WTC11 (cell line): ENCODE data around the gene P3H3.

ENCODE experiments used
- ATF2 ChIP-seq: sonication (generic); formaldehyde crosslinking; IDR thresholded peaks from 2 replicates; pipeline ENCODE4 v1.8.1; 2022; ENCODE audit warnings: low read depth, missing genetic modification reagents, borderline replicate concordance
- ELF4 ChIP-seq: sonication (generic); formaldehyde crosslinking; IDR thresholded peaks from 2 replicates; pipeline ENCODE4 v1.8.1; 2022; ENCODE audit warnings: low read depth, mild to moderate bottlenecking, moderate library complexity, missing genetic modification reagents
- ETV6 ChIP-seq: sonication (generic); formaldehyde crosslinking; IDR thresholded peaks from 2 replicates; pipeline ENCODE4 v1.8.1; 2022; ENCODE audit warnings: mild to moderate bottlenecking, missing genetic modification reagents
- FOXP1 ChIP-seq: sonication (generic); formaldehyde crosslinking; IDR thresholded peaks from 2 replicates; pipeline ENCODE4 v1.8.0; 2022; ENCODE audit warnings: missing genetic modification reagents, mild to moderate bottlenecking, moderate library complexity, borderline replicate concordance
- FOXP4 ChIP-seq: sonication (generic); formaldehyde crosslinking; IDR thresholded peaks from 2 replicates; pipeline ENCODE4 v1.8.0; 2022; ENCODE audit warnings: mild to moderate bottlenecking, missing genetic modification reagents
- SP1 ChIP-seq: sonication (generic); formaldehyde crosslinking; conservative IDR thresholded peaks from 2 replicates; pipeline ENCODE4 v1.8.1; 2022; ENCODE audit warnings: missing genetic modification reagents
- USF1 ChIP-seq: sonication (generic); formaldehyde crosslinking; IDR thresholded peaks from 2 replicates; pipeline ENCODE4 v1.8.0; 2022; ENCODE audit warnings: mild to moderate bottlenecking, missing genetic modification reagents
- ZBTB21 ChIP-seq: sonication (generic); formaldehyde crosslinking; IDR thresholded peaks from 2 replicates; pipeline ENCODE4 v1.8.1; 2023; ENCODE audit warnings: mild to moderate bottlenecking, missing genetic modification reagents, borderline replicate concordance
- ZNF423 ChIP-seq: fragments of 250-450 bp; sonication (Bioruptor Pico); IDR thresholded peaks from 2 replicates; pipeline ENCODE4 v2.1.2; 2022; ENCODE audit warnings: mild to moderate bottlenecking, moderate library complexity
- TF ChIP-seq, protein P1 (sequence below): fragments of 200-600 bp; IDR thresholded peaks from 2 replicates; pipeline ENCODE4 v1.8.0; 2022; ENCODE audit warnings: antibody characterized with exemption
- TF ChIP-seq, protein P2 (sequence below): sonication (generic); formaldehyde crosslinking; IDR thresholded peaks from 2 replicates; pipeline ENCODE4 v1.8.1; 2023; ENCODE audit warnings: mild to moderate bottlenecking, moderate library complexity, missing genetic modification reagents

DNA sequence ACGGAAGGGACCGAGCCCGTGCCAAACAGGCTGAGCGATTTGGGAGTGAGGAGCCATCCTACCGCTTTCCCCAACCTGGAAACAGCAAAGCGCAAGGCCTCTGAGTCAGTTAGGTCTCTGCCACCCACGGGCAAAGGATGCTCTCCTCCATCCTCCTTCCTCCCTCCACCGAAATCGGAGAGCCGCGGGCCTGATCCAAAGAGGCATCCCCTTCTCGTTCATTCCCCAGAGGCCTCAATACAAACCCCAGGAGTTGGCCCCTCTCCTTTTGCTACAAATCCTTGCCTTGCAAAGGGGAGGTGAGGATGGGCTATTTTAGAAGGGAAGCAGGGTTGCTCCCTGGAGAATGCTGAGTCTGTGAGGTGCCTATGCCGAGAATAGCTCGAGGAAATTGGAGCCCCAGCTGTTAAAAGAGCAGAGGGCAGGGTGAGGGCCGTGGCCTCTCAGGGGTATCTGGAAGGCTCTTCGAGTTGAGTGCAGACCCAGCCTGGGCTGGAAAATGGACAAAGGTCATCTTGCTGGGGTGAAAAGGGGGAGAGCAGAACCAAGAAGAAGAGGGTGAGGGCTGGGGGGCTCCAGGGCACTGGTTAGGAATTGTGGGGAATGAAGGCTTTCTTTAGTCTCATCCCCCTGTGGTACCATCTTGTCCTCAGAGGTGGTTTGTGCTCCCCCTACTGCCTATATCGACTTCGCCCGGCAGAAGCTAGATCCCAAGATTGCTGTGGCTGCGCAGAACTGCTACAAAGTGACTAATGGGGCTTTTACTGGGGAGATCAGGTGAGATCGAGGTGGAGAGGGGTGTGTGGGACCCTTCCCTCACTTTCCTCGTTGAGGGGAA is 40.2 kb downstream of the P3H3 start:
- TF ChIP-seq, protein P1, sequence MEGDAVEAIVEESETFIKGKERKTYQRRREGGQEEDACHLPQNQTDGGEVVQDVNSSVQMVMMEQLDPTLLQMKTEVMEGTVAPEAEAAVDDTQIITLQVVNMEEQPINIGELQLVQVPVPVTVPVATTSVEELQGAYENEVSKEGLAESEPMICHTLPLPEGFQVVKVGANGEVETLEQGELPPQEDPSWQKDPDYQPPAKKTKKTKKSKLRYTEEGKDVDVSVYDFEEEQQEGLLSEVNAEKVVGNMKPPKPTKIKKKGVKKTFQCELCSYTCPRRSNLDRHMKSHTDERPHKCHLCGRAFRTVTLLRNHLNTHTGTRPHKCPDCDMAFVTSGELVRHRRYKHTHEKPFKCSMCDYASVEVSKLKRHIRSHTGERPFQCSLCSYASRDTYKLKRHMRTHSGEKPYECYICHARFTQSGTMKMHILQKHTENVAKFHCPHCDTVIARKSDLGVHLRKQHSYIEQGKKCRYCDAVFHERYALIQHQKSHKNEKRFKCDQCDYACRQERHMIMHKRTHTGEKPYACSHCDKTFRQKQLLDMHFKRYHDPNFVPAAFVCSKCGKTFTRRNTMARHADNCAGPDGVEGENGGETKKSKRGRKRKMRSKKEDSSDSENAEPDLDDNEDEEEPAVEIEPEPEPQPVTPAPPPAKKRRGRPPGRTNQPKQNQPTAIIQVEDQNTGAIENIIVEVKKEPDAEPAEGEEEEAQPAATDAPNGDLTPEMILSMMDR, result no peak
- TF ChIP-seq USF1 (CRISPR knock-in tag) (no peak), FOXP4 (no peak), SP1 (CRISPR knock-in tag) (no peak), ETV6 (CRISPR knock-in tag) (no peak), ZBTB21 (no peak), ATF2 (CRISPR knock-in tag) (no peak), ELF4 (CRISPR knock-in tag) (no peak), FOXP1 (CRISPR knock-in tag) (no peak), ZNF423 (CRISPR knock-in tag) (no peak)
- TF ChIP-seq, protein P2, sequence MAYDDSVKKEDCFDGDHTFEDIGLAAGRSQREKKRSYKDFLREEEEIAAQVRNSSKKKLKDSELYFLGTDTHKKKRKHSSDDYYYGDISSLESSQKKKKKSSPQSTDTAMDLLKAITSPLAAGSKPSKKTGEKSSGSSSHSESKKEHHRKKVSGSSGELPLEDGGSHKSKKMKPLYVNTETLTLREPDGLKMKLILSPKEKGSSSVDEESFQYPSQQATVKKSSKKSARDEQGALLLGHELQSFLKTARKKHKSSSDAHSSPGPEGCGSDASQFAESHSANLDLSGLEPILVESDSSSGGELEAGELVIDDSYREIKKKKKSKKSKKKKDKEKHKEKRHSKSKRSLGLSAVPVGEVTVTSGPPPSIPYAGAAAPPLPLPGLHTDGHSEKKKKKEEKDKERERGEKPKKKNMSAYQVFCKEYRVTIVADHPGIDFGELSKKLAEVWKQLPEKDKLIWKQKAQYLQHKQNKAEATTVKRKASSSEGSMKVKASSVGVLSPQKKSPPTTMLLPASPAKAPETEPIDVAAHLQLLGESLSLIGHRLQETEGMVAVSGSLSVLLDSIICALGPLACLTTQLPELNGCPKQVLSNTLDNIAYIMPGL, result no peak
